Stimulated activated CD4-positive, alpha-beta T cell treated with anti-CD3 and anti-CD28 coated beads, Interleukin-12 subunit alpha, Interleukin-12 subunit beta, amount 100 ng/mL, for 48 hours (primary cell): ENCODE results near the gene CLDN11.

Source experiments
- DNase-seq, 3 donors: peaks; one replicate each; pipeline ENCODE4 v3.0.0-alpha.2; 2020; ENCODE audit warnings: low read depth in 2 of 3, low spot score in 1 of 3

Gene CLDN11

GRCh38 chr3:170470063-170471016 is 51.7 kb downstream of the CLDN11 start:
- no peak for DNase-seq

- no peak for DNase-seq
Measured at GRCh38 chr3:170471149-170471548, 52.5 kb downstream of the CLDN11 start.

- DNase-seq, result no peak
Measured at GRCh38 chr3:170473358-170473757, 54.7 kb downstream of the CLDN11 start.

GRCh38 chr3:170475092-170475685 is 56.5 kb downstream of the CLDN11 start:
- no peak for DNase-seq

- DNase-seq, result no peak
Measured at GRCh38 chr3:170476291-170476690, 57.6 kb downstream of the CLDN11 start.

GRCh38 chr3:170477395-170477794 is 58.7 kb downstream of the CLDN11 start:
- no peak for DNase-seq

- no peak for DNase-seq
Measured at GRCh38 chr3:170480111-170480510, 61.4 kb downstream of the CLDN11 start.

- DNase-seq, result no peak
Measured at GRCh38 chr3:170482199-170482598, 63.5 kb downstream of the CLDN11 start.

- DNase-seq, result no peak
Measured at GRCh38 chr3:170483485-170484262, 65.0 kb downstream of the CLDN11 start.
